ENCODE measurements around the gene TEDC2.
"Not testable (repeated sequence)": the region's sequence is repeated elsewhere in the genome, so short reads cannot be mapped to it uniquely, and the experiment has no call there.

TEDC2 gene, protein sequence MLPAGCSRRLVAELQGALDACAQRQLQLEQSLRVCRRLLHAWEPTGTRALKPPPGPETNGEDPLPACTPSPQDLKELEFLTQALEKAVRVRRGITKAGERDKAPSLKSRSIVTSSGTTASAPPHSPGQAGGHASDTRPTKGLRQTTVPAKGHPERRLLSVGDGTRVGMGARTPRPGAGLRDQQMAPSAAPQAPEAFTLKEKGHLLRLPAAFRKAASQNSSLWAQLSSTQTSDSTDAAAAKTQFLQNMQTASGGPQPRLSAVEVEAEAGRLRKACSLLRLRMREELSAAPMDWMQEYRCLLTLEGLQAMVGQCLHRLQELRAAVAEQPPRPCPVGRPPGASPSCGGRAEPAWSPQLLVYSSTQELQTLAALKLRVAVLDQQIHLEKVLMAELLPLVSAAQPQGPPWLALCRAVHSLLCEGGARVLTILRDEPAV

DNA sequence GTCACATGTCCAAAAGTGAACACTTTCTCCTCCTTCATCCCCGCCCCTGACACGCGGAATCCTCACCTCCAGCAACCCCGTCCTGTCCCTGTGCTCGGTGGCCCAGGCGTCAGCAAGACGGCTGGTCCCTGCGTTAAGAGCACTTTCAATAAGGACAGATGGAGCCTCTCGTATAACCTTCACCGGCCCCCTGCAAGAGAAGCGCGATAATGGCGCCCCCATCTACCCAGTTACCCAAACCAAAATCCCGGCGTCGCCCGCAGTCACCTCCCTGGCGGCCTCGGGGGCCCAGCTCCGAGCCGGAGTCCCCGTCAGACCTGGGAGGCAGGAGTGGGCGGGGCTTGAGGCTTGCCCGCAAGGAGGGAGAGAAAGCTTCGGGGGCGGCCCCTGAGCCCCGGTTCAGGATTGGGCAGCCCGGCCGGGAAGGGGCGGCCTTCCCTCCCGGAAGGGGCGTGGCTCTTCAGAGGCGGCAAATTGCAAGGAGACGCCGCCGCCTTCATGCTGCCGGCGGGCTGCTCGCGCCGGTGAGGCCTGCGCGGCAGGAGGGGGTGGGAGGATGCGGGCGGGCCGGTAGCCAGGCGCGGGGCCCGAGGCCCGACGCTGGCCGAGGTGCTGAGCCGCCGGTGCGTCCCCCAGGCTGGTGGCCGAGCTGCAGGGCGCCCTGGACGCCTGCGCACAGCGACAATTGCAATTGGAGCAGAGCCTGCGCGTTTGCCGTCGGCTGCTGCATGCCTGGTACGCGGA, at the start of gene TEDC2:
TSS of gene TEDC2 (plus strand) at position 463 of the 744 bp plus-strand sequence. CDS start at position 499, 36 bp downstream.
- peak; percentile 94 to 99 (median 95) for DNase-seq (ENCODE audit: low read depth in 3 of 3)

DNA sequence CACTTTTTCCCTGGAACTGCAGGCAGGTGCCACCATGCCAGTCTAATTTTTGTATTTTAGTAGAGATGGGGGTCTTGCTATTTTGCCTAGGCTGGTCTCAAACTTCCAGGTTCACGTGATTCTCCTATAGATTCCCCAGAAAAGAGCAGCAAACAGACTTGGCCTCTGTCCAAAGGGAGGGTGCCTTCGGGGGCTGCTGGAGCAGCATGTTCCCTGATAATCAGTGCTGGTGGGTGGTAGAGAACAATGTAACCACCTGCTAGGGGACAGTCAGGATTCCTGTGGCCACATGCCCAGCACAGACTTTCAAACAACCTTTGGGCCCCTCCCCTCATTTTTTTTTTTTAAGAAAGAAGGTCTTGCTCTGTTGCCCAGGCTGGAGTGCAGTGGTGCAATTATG, 44.8 kb upstream of the TEDC2 start:
- no peak for DNase-seq (ENCODE audit: low read depth in 3 of 3)

DNA sequence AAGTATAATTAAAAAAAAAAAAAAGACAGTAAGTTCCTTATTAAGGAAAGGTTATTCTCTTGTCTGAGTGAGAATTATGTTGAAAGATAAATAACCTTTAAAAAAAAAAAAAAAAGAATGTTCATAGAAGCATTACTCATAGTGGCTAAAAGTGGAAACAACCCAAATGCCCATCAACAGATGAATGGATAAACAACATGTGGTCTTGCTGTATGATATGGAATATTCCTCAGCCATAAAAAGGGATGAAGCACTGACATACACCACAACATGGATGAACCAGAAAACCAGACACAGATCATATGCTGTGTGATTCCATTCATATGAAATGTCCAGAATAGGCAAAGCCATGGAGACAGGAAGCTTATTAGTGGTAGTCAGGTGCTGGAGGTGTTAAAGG, 39.9 kb upstream of the TEDC2 start:
- DNase-seq (ENCODE audit: low read depth in 3 of 3), result no peak

DNA sequence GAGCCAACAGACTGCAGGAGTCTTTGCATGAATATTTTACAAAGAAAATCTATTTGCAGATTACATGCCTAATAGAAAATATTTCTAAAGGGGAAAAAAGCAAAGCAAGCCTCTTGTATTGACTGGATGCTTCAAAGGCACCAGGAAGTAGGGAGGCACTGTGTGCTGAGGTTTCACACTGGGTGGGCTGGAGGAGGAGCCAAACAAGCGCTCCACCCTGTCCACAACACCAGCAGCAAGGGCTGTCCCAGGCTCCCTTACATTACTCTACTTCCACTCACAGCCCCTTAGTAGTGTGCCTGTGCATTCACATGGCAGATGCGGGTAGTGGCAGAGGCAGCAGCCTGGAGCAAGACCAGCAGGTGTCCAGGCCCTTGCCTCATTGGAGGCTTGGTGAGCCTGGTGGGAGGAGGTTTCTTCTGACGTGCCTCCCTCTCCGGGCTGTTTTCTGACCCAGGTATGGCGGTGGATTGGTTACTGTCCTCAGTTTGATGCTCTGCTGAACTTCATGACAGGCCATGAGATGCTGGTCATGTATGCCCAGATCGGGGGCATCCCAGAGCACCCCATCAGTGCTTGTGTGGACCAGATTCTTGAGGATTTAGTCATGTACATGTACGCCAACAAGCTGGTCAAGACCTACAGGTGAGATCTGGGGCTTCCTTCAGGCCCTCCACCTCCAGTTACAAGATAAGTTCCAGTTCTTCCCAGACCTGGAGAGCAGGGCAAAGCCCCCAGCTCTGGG, 37.6 kb upstream of the TEDC2 start:
- no peak for DNase-seq (ENCODE audit: low read depth in 3 of 3)

DNA sequence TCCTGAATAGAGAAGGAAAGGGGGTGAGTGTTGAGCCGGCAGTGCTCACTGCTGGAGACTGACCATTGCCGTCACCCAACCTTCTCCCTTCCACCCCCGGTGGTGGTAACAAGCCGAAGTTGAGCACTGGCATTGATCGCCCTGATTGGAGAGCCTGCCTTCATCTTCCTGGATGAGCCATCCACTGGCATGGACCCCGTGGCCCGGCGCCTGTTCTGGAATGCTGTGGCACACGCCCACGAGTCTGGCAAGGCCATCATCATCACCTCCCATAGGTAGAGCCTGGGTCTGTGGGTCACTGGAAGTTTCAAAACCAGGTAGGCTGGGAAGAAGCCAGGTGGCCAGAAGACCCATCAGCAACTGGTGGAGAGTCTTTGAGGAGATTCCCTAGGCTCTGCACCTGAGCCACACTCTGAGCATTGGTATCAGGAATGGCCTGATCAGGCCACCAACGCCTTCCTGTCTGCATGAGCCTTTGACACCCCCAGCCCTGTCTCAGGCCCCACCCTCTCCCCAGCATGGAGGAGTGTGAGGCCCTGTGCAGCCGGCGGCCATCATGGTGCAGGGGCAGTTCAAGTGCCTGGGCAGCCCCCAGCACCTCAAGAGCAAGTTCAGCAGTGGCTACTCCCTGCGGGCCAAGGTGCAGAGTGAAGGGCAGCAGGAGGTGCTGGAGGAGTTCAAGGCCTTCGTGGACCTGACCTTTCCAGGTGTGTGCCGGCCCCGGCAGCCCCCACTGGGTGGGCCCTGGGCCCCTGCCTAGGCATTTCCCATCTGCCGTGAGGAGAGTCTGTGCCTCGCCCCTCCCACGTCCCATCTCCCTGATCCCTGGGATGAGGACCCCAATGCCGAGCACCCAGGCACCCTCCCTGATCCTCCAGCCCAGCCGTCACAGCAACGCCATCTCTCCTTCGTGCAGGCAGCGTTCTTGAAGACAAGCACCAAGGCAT, 35.6 kb upstream of the TEDC2 start:
- DNase-seq (ENCODE audit: low read depth in 3 of 3), result no peak

DNA sequence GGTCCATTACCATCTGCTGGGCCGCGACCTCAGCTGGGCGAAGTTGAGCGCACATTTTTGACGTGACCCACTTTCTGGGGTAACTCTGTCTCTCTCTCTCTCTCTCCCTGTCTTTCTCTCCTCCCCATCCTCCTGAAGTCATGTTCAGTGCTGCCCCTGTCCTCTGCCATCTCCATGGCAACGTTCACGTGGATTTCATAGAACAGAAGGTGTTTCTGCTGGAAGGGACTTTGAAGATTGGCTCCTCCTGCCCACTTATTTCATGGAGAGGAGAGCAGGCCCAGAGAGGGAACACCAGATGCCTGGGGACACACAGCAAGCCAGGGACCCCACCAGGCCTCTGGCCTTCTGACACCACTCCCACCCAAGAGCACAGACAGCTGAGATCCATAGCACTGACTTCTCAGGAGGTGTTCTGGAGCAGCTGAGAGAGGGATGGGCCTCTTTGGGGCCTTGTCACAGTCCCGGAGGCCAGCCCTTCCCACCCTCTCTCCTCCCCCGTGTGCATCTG, 34.8 kb upstream of the TEDC2 start:
- no peak for DNase-seq (ENCODE audit: low read depth in 3 of 3)

DNA sequence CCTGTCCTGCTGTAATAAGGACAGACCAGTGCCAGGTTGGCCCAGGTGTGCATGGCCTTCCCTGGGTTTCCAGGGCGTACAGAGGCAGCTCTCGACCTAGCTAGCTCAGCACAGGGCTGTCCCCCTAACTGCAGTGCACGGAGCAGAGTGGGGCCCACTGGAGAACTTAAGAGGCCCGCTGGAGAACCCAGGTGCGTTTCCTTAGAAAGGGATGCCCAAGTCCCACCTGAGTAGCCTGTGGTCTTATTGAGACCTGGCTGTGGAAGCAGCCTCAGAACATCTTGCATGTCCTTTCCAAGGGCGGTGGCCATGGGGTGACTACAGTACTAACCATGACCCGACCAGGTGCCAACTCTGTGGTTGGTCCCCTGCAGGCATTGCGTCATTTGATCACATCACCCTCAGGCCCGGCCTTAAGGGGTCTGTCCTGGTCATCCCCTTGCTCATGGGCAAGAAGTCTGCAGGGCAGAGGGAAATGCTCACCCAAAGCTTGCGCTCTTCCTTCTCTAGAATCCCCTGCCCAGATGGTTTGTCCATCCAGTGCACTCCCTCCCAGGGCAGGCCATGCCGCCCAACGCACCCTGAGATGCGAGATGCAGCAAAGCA, 34.0 kb upstream of the TEDC2 start:
- no peak for DNase-seq (ENCODE audit: low read depth in 3 of 3)

DNA sequence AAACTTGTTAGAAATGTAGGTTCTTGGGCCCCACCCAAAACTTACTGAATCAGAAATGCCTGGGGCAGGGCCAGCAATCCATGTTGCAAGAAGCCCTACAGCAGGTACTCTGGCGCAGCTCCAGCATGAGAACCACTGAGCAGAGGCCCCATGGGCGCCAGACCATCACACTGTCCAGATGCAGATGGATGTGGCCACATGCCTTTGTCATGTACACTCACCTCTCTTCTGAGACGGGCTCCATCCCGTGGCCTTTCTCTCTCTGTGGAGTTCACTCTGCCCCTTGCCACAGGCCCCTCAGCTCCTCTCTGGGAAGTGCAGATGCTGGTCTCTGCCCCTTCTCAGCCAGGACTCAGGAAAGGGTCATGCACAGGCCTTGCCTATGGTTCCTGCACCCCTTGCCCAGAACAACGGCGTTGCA, 33.0 kb upstream of the TEDC2 start:
- DNase-seq (ENCODE audit: low read depth in 3 of 3), result no peak

DNA sequence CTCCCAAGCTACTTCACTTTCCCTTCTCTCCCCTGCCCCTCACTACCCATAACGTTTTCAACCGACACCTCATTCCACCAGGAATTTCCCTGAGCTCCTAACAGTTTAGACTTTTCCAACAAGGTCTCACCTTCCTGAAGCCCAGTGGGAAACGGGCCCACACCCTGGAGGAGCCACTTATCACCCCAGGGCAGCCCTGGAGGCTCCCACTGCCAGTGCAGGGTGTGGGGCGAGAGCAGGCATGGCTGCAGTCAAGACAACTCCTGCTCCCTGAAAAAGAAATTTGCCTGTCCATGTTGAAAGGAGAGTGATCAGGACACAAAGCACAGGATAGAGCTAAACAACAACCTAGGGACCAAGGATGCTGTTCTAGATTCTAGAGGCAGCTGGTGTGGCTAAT, 32.4 kb upstream of the TEDC2 start:
- no peak for DNase-seq (ENCODE audit: low read depth in 3 of 3)

DNA sequence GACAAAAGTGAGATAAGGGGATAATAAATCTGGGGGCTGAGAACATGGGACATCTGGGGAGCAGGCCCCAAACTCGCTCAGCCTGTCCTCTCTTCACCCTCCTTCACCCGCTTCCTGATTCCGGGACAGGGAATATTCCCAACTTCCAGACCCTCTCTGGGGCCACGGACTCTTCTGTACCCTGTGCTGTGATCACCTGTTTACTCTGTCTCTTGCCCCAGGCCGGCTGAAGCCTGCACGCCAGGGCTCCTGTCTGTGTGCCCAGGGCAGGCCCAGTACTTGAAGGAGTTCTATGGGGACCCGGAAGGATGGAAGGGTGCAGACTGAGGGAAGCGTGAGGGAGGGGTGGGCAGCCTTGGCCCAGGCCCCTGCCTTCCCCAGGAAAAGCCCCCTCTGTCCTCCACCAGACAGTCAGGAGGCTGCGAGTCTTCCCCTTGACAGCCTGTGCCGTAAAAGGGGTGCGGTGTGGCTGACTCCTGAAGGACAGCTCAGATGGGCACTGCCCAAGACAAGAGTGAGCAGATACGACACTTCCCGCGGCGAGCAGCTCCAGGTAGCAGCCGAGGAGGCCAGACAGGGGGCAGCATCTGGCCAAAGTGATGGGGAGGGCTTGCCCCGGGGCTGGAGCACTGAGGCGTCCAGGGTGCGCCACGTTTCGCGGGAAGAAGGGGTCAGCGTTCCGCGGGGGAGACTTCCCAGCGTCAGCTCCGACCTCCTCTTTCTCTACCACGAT, 31.7 kb upstream of the TEDC2 start:
- peak in 1 of 3 donors; percentile 9 for DNase-seq (ENCODE audit: low read depth in 3 of 3)

DNA sequence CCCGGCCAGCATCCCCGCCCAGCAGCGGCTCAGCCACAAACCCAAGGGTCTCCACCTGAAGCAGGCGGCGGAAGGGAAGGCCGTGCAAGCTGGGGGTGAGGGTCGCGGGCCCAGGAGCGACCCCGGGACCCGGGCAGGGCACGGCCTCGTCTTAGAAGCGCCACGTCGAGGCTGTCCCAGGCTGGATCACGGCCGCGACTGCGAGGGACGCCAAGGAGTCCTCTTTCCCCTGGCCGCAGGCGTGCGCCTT, 31.2 kb upstream of the TEDC2 start:
- DNase-seq (ENCODE audit: low read depth in 3 of 3), result no peak

DNA sequence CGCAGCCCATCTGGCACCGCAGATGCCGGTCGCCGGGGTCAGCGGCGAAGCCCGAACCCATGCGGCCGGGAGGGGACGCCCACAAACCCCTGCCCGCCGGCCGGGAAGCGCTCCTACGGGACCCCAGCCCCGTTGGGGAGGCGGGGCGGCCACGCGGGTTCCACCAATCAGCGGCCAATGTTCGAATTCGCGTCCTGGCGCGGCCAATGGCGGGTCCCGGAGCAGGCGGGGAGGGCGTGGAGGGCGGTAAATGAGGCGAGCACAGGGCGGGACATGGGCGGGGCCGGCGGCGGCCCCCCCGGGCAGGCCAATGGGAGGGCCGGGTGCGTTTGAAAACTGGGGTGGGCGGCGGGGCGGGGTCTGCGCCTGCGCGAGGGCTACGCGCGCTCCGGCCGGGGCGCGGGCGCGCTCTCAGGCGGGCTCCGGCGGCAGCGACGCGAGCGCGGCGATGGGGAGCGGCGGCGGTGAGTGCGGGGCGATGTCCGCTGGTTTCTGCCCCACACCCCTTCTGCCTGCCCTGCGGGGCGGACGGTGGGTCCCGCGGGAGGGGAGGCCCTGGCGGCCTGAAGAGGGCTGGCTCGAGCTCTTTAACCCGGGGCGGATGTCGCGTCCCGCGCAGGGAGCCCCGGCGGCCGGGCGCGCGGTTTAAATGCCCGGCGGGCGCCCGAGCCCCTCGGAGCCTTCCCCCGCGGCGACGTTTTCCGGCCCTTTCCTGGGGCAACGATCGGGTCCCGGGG, 30.7 kb upstream of the TEDC2 start, which contains the start of gene CCNF:
TSS of gene CCNF (plus strand) at position 414 of the 737 bp plus-strand sequence. CDS start at position 449, 35 bp downstream.
- DNase-seq (ENCODE audit: low read depth in 3 of 3), result peak; percentile 95 to 97 (median 96)

DNA sequence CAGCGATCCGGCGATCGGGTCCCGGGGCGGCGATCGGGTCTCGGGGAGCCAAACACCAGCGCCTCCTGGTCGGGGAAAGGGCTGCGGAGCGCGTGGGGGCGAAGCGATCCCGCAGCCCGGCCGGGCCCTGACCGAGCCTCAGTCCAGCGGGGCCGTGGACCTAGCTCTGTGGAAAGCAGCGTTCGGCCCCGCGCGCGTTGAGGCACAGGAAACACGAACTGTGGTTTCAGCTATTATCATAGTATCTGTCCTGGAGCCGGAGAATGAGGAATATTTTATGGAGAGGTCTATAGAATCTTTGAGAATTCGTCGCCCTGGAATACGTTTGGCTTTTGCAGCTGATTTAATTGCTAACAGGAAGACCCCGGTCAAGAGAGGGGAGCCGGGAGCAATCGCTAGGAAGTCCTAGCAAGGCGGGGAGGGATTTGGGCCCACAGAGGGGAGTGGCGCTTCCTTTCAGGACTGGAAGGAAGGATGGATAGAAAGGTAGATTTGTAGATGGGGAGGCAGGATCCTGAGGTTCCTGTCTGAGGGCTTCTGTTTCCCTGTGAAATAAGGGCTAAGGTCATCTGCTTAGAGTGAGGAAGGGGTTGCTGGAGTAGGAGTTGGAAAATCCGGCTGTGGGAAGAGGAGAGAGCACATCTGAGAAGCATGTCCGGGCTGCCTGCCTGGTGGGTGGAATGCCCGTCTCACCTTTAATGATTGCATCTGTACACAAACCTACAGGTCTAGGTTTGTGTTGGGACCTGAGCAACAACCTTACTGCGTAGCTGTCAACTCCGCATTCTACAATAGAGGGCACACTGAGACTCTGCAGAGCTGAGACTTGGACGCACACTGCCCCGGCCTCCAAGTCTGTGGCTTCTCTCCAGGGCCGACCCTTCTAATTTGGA, 29.9 kb upstream of the TEDC2 start:
- no peak for DNase-seq (ENCODE audit: low read depth in 3 of 3)

DNA sequence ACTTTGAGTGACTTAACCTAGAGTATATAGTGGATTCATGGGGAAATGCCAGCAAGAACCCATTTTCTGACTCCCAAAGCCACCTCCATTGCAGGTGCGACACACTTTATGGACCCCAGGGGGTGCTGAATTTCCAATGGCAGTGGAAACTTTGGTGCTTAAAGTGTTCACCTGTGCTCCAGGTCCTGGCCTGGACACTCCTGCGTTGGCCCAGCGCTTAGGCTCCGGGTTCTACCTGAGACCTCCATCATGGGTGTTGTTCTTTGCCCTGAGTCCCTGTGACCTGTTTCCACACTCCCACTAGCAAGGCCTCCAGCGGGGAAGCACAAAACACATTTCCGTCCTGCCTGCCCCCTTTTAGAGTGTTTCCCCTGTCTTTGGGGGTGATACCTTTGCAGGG, 27.6 kb upstream of the TEDC2 start:
- DNase-seq (ENCODE audit: low read depth in 3 of 3), result no peak

DNA sequence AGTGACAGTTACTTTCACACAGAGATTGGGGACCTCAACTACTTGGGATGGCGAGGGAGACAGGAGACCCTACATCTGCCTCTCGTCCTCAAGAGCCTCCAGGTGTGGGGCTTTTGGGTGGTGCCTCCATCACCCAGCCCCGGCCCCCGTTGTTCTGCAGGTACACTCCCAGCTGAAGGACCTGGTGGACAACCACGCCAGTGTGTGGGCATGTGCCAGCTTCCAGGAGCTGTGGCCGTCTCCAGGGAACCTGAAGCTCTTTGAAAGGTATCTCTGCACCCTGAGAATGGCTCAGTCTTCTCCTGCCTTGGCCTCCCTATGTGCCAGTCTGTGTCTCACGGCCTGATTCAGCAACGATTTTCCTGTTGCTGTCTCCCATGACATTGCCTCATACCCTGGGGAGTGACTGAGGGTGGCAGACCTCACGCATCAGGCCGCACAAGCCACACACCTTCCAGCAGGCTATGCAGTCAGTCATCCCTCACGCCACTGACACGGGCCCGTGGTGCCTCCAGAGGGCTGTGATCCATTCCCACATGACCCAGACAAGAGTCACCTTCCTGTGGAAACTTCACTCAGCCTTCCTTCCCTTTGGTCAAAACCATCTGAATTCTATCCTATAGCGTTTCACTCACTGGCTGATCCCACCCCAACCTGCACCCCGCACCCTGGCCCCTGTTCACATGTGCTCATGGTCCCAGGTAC, 27.0 kb upstream of the TEDC2 start:
- no peak for DNase-seq (ENCODE audit: low read depth in 3 of 3)

DNA sequence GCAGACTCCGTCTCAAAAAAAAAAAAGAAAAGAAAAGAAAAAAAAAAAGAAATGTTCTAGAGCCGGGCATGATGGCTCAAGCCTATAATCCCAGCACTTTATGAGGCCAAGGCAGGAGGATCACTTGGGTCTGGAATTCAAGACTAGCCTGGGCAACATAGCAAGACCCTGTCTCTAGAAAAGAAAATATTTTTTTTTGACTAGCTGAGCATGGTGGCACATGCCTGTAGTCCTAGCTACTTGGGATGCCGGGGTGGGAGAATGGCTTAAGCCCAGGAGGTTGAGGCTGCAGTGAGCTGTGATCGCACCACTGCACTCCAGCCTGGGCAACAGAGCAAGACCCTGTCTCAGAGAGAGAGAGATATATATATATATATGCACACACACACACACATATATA, 24.7 kb upstream of the TEDC2 start:
- DNase-seq (ENCODE audit: low read depth in 3 of 3), result not testable (repeated sequence)

DNA sequence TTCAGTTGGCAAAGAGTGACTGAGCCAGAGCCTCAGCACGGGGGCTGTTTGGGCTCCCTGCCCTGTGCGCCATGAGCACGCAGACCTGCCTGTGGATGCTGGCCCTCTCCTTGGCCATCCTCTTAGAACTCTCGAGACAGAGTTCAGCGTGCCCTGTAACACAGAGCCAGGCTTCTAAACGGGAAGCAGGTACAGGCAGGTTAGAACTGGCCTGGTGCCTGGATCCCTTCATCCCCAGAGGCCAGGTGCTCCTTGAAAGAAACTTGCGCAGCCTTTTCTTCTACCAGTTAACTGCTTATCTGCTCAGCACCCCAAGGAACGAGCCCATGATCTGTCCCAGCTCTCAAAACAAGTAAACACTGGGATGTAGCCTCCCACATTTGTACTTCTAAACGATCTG, 23.8 kb upstream of the TEDC2 start:
- DNase-seq (ENCODE audit: low read depth in 3 of 3), result no peak
